ENCODE results near the gene CBL. TPM values are rescaled to one million over a fixed set of nuclear protein-coding genes. Genes with fewer than 3 reads are reported as not detected.
A peak's percentile ranks its signal among the peaks of the same experiment; 100 is the strongest.
"Not testable (repeated sequence)": the region's sequence is repeated elsewhere in the genome, so short reads cannot be mapped to it uniquely, and the experiment has no call there.

CBL gene
- total RNA-seq, 1 experiment from 2014 or later, result 35.5 TPM

DNA sequence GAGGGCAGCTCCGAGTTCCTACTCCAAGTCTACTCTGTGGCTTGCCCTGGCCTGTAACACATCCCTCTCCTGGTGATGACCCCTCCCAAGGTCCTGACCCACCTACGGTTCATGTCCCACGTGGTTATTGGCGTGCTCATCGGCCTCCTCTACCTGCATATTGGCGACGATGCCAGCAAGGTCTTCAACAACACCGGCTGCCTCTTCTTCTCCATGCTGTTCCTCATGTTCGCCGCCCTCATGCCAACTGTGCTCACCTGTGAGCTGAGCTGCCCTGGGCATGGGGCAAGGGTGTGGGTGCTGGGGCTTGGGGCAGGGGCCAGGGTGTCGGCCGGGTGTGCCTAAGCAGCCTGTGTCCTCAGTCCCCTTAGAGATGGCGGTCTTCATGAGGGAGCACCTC lies 47.7 kb upstream of the CBL start:
- BruUV-seq (replicated peaks), result no TSS peak
- intact Hi-C loops (cut with micrococcal nuclease), result no loop called here
- CTCF ChIA-PET, result interaction anchor here (0.8 to 1.5 kb wide), 2 partner anchors 14 to 47 kb away, joined by 3 to 6 read pairs; partner anchors contain the start of gene CBL
- H3K4me1 Mint-ChIP-seq (ENCODE audit: insufficient read depth, unreplicated experiment), result peaks cover 5% of the 10 kb centered on the region
- no peak overlapping the region for H3K27ac Mint-ChIP-seq (ENCODE audit: low read depth, unreplicated experiment)
- POLR2A ChIA-PET, result no interaction called here
- DNase-seq (ENCODE audit: unreplicated experiment), result no peak
- H3K9me3 Mint-ChIP-seq (ENCODE audit: unreplicated experiment), result no peaks in the 10 kb centered on the region
- H3K4me3 Mint-ChIP-seq (ENCODE audit: unreplicated experiment), result no peak overlapping the region
- H3K36me3 Mint-ChIP-seq (ENCODE audit: insufficient read depth, unreplicated experiment), result no peaks in the 10 kb centered on the region
- peaks cover 10% of the 10 kb centered on the region for H3K27me3 Mint-ChIP-seq (ENCODE audit: insufficient read depth, unreplicated experiment)
- TF ChIP-seq, protein P1, sequence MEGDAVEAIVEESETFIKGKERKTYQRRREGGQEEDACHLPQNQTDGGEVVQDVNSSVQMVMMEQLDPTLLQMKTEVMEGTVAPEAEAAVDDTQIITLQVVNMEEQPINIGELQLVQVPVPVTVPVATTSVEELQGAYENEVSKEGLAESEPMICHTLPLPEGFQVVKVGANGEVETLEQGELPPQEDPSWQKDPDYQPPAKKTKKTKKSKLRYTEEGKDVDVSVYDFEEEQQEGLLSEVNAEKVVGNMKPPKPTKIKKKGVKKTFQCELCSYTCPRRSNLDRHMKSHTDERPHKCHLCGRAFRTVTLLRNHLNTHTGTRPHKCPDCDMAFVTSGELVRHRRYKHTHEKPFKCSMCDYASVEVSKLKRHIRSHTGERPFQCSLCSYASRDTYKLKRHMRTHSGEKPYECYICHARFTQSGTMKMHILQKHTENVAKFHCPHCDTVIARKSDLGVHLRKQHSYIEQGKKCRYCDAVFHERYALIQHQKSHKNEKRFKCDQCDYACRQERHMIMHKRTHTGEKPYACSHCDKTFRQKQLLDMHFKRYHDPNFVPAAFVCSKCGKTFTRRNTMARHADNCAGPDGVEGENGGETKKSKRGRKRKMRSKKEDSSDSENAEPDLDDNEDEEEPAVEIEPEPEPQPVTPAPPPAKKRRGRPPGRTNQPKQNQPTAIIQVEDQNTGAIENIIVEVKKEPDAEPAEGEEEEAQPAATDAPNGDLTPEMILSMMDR (IDR thresholded peaks at IDR 0.05; ENCODE audit: unreplicated experiment), result no peak

GRCh38 chr11:119160151-119160550 lies 46.0 kb upstream of the CBL start:
- intact Hi-C loops (cut with micrococcal nuclease), result no loop called here
- DNase-seq (ENCODE audit: unreplicated experiment), result no peak
- no peaks in the 10 kb centered on the region for H3K36me3 Mint-ChIP-seq (ENCODE audit: insufficient read depth, unreplicated experiment)
- H3K27me3 Mint-ChIP-seq (ENCODE audit: insufficient read depth, unreplicated experiment), result peaks cover 10% of the 10 kb centered on the region
- ChIA-PET CTCF (interaction anchor here (0.6 to 1.5 kb wide), 5 partner anchors 12 to 129 kb away, joined by 3 to 6 read pairs (median 4); no protein-coding TSS in a partner anchor), POLR2A (interaction anchor here (0.6 to 1.4 kb wide), 3 partner anchors 9 to 187 kb away, joined by 3 to 5 read pairs (median 3); partner anchors contain the start of gene NHERF4)
- no TSS peak for BruUV-seq (replicated peaks)
- H3K4me3 Mint-ChIP-seq (ENCODE audit: unreplicated experiment), result no peak overlapping the region
- H3K4me1 Mint-ChIP-seq (ENCODE audit: insufficient read depth, unreplicated experiment), result peaks cover 1% of the 10 kb centered on the region
- no peaks in the 10 kb centered on the region for H3K9me3 Mint-ChIP-seq (ENCODE audit: unreplicated experiment)
- no peak overlapping the region for H3K27ac Mint-ChIP-seq (ENCODE audit: low read depth, unreplicated experiment)
- TF ChIP-seq, protein P1 (IDR thresholded peaks at IDR 0.05; ENCODE audit: unreplicated experiment), result no peak

DNA sequence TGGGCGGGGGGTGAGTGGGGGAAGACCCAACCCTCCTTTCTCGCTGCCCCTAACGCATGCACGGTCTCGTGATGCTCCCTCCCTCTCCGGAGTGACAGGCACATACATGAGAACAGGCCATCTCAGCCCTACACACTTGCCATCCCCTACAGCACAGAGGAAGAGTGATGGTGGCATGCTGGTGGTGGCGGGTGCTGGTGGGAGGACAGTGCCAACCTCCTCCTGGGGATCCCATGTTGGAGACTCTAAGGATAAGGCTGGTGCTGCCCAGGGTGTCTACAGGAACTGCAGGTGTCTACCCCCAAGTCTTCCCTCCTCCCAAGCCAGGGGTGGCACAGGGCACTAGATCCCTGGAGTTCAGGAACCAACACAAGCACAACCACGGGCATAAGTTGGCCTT lies 44.3 kb upstream of the CBL start:
- Mint-ChIP-seq H3K27ac (ENCODE audit: low read depth, unreplicated experiment) (no peak overlapping the region), H3K9me3 (ENCODE audit: unreplicated experiment) (no peaks in the 10 kb centered on the region), H3K36me3 (ENCODE audit: insufficient read depth, unreplicated experiment) (no peaks in the 10 kb centered on the region), H3K4me1 (ENCODE audit: insufficient read depth, unreplicated experiment) (peaks cover 7% of the 10 kb centered on the region), H3K27me3 (ENCODE audit: insufficient read depth, unreplicated experiment) (peaks cover 10% of the 10 kb centered on the region), H3K4me3 (ENCODE audit: unreplicated experiment) (no peak overlapping the region)
- no TSS peak for BruUV-seq (replicated peaks)
- intact Hi-C loops (cut with micrococcal nuclease), result no loop called here
- TF ChIP-seq, protein P1 (IDR thresholded peaks at IDR 0.05; ENCODE audit: unreplicated experiment), result no peak
- no peak for DNase-seq (ENCODE audit: unreplicated experiment)
- ChIA-PET CTCF (no interaction called here), POLR2A (no interaction called here)

- ChIA-PET POLR2A (interaction anchor here (0.7 to 3.8 kb wide), 9 partner anchors 10 to 82 kb away, joined by 3 to 21 read pairs (median 4); partner anchors contain the start of genes C2CD2L, CBL, DPAGT1 and HINFP), CTCF (interaction anchor here (1.0 to 5.4 kb wide), 6 partner anchors 9 to 307 kb away, joined by 3 to 43 read pairs (median 4); no protein-coding TSS in a partner anchor)
- Mint-ChIP-seq H3K9me3 (ENCODE audit: unreplicated experiment) (no peaks in the 10 kb centered on the region), H3K27ac (ENCODE audit: low read depth, unreplicated experiment) (no peak overlapping the region), H3K4me1 (ENCODE audit: insufficient read depth, unreplicated experiment) (peaks cover 15% of the 10 kb centered on the region), H3K4me3 (ENCODE audit: unreplicated experiment) (no peak overlapping the region), H3K36me3 (ENCODE audit: insufficient read depth, unreplicated experiment) (no peaks in the 10 kb centered on the region), H3K27me3 (ENCODE audit: insufficient read depth, unreplicated experiment) (no peaks in the 10 kb centered on the region)
- TF ChIP-seq, protein P1 (IDR thresholded peaks at IDR 0.05; ENCODE audit: unreplicated experiment), result no peak
- intact Hi-C loops (cut with micrococcal nuclease), result no loop called here
- no TSS peak for BruUV-seq (replicated peaks)
- DNase-seq (ENCODE audit: unreplicated experiment), result peak; percentile 57
These were observed 39.6 kb upstream of the CBL start for GRCh38 chr11:119166368-119167076.

- H3K27ac Mint-ChIP-seq (ENCODE audit: low read depth, unreplicated experiment); H3K4me3 Mint-ChIP-seq (ENCODE audit: unreplicated experiment); DNase-seq (ENCODE audit: unreplicated experiment); H3K9me3 Mint-ChIP-seq (ENCODE audit: unreplicated experiment); H3K27me3 Mint-ChIP-seq (ENCODE audit: insufficient read depth, unreplicated experiment); BruUV-seq (replicated peaks); intact Hi-C loops (cut with micrococcal nuclease); H3K36me3 Mint-ChIP-seq (ENCODE audit: insufficient read depth, unreplicated experiment): not testable (repeated sequence)
- ChIA-PET POLR2A (interaction anchor here (0.7 to 3.8 kb wide), 11 partner anchors 9 to 189 kb away, joined by 3 to 21 read pairs (median 4); partner anchors contain the start of genes C2CD2L, CBL, DPAGT1 and HINFP), CTCF (interaction anchor here (1.0 to 5.4 kb wide), 7 partner anchors 10 to 70 kb away, joined by 3 to 43 read pairs (median 3); partner anchors contain the start of gene CBL)
- H3K4me1 Mint-ChIP-seq (ENCODE audit: insufficient read depth, unreplicated experiment), result peaks cover 15% of the 10 kb centered on the region
These were observed 39.1 kb upstream of the CBL start for GRCh38 chr11:119167077-119167458.

Data from MCF 10A (cell line).